Measurements from ENCODE around the gene ZFAND4. TPM values are rescaled to one million over a fixed set of nuclear protein-coding genes. Genes with fewer than 3 reads are reported as not detected.

Gene ZFAND4
- total and polyA plus RNA-seq, 10 of the 15 experiments (the other 5 are each of a cell fraction or from before 2014, with no cell fraction given): 4.7 to 20.8 (median 12.8) TPM

GRCh38 chr10:45627412-45628048 lies 45.0 kb downstream of the ZFAND4 start:
- no TSS peak for BruUV-seq (replicated peaks)
- ChIA-PET SMC1A (ENCODE audit: uncharacterized antibody, unreplicated experiment) (interaction anchor here (0.9 to 1.2 kb wide), 3 partner anchors 14 to 34 kb away, joined by 3 read pairs; no protein-coding TSS in a partner anchor), POLR2A (no interaction called here), CTCF (no interaction called here), RAD21 (ENCODE audit: unreplicated experiment) (no interaction called here)
- H3K4me1 ChIP-seq (ENCODE audit: control insufficient read depth, insufficient read depth, low read length): no peaks in the 10 kb centered on the region
- no peak overlapping the region for H3K4me3 ChIP-seq
- no peaks in the 10 kb centered on the region for H4K20me1 ChIP-seq (ENCODE audit: control insufficient read depth, insufficient read depth)
- no peak overlapping the region for H3K27ac ChIP-seq (ENCODE audit: control insufficient read depth, insufficient read depth)
- intact Hi-C loops (cut with micrococcal nuclease; ENCODE audit: unreplicated experiment) (no loop called here), in situ Hi-C loops (cut with MboI) (no loop called here)
- no peak overlapping the region for H3K4me2 ChIP-seq (ENCODE audit: control insufficient read depth, insufficient read depth)
- no peaks in the 10 kb centered on the region for H3K27me3 ChIP-seq (replicated peaks in 1 of 2; ENCODE audit: control insufficient read depth in 2 of 2, insufficient read depth in 2 of 2, low read length in 1 of 2)
- peaks cover 2 to 7% of the 10 kb centered on the region in 2 experiments; a peak in 2 of 4 replicates for H3K36me3 ChIP-seq (ENCODE audit: control insufficient read depth in 2 of 2, insufficient read depth in 2 of 2, low read length in 1 of 2)
- ATAC-seq: no peak
- H2AFZ ChIP-seq (ENCODE audit: control insufficient read depth, low read depth, low read length): no peak overlapping the region
- no peaks in the 10 kb centered on the region for H3K9me3 ChIP-seq (replicated peaks; ENCODE audit: control insufficient read depth, insufficient read depth, low read length)
- no peak for FAIRE-seq
- no peak overlapping the region for H3K9ac ChIP-seq (ENCODE audit: control insufficient read depth, insufficient read depth, low read length)
- DNase-seq (ENCODE audit: low read depth, low spot score): no peak
- H3K79me2 ChIP-seq (ENCODE audit: control insufficient read depth, insufficient read depth, low read length): no peaks in the 10 kb centered on the region
- WGBS (ENCODE audit: insufficient coverage, insufficient replicate concordance, low lambda C conversion rate, missing lambda C conversion rate): 97% methylated on average over 5 of the region's 5 CpGs
- TF ChIP-seq ZNF217 (IDR thresholded peaks at IDR 0.05) (no peak), BCL3 (IDR thresholded peaks at IDR 0.05; ENCODE audit: borderline replicate concordance, insufficient read depth, low read depth, low read length, poor library complexity, severe bottlenecking) (no peak), POLR2AphosphoS5 (IDR thresholded peaks at IDR 0.05; ENCODE audit: low read length) (no peak), CEBPZ (IDR thresholded peaks at IDR 0.05; ENCODE audit: low read depth, low read length) (no peak), MYB (IDR thresholded peaks at IDR 0.05; ENCODE audit: borderline replicate concordance, low read depth, low read length) (no peak), DPF2 (IDR thresholded peaks at IDR 0.05) (no peak), TBL1XR1 (IDR thresholded peaks at IDR 0.05; ENCODE audit: low read depth, low read length) (no peak), POLR2A (IDR thresholded peaks at IDR 0.05; ENCODE audit: low read depth, low read length) (no peak), ZBTB40 (IDR thresholded peaks at IDR 0.05; ENCODE audit: borderline replicate concordance) (no peak), SP1 (IDR thresholded peaks at IDR 0.05; ENCODE audit: low read depth, low read length) (no peak), ASH2L (IDR thresholded peaks at IDR 0.05; ENCODE audit: borderline replicate concordance, low read depth) (no peak), CHD1 (IDR thresholded peaks at IDR 0.05; ENCODE audit: low read depth, low read length) (no peak), IRF3 (IDR thresholded peaks at IDR 0.05) (no peak), SREBF2 (IDR thresholded peaks at IDR 0.05; ENCODE audit: low read length) (no peak), ETV6 (conservative IDR thresholded peaks at IDR 0.05 in 1 of 2, IDR thresholded peaks at IDR 0.05 in 1 of 2; ENCODE audit: borderline replicate concordance in 1 of 2, low read depth in 1 of 2) (no peak)
